ENCODE measurements around the gene ADAMTSL2.

ADAMTSL2 gene

DNA sequence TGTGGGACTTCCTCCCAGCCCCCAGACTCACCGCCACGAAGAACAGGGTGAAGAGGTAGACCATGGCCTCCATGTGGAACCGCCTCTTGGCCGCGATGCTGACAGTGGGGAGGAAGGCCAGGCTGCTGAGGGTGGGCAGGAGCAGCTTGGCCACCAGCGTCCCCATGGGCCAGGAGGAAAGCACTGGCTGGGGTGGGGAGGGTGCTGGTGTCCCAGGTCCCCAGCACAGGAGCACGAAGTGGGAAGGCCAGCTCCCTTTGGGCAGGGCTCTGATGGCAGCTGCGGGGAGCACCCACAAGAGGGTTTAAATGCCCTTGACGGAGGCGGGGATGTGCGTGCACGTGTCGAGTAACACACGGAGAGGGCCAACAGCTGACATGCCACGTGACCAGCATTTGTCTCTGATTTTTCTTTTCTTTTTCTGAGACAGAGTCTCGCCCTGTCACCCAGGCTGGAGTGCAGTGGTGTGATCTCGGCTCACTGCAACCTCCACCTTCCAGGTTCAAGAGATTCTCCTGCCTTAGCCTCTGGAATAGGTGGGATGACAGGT lies 9.8 kb upstream of the ADAMTSL2 start, which contains the start of gene MYMK:
Gene MYMK (minus strand): TSS at position 281 of the 550 bp plus-strand sequence. CDS start 115 bp downstream, at position 166.
- Histone ChIP-seq H3K23ac (ENCODE audit: low read length in 2 of 2) (no peak within 1 kb of the TSS), H3K79me1 (replicated peaks; ENCODE audit: low read length, poor library complexity, severe bottlenecking) (no peaks in the 10 kb centered on the region), H3K4me2 (ENCODE audit: low read length, poor library complexity, severe bottlenecking) (no peak within 1 kb of the TSS), H2AK5ac (ENCODE audit: low read length, severe bottlenecking) (no peak within 1 kb of the TSS), H2BK12ac (ENCODE audit: low read length in 2 of 2) (no peak within 1 kb of the TSS), H2BK15ac (ENCODE audit: low read depth, poor library complexity, severe bottlenecking) (no peak within 1 kb of the TSS), H3K18ac (ENCODE audit: low read depth in 1 of 2, low read length in 2 of 2) (no peak within 1 kb of the TSS), H3K14ac (ENCODE audit: low read length in 2 of 2) (peak within 1 kb of the TSS in 1 of 2 experiments; percentile 49), H4K8ac (ENCODE audit: low read length) (no peak within 1 kb of the TSS), H3K4ac (ENCODE audit: low read depth in 1 of 2, low read length in 2 of 2) (no peak within 1 kb of the TSS), H4K91ac (ENCODE audit: low read length) (peak within 1 kb of the TSS; percentile 44), H2BK120ac (ENCODE audit: low read depth, low read length) (peak within 1 kb of the TSS; percentile 36), H3K4me1 (ENCODE audit: control insufficient read depth, insufficient read depth, low read depth, low read length) (peaks cover 32% of the 10 kb centered on the region), H3K27ac (ENCODE audit: low read length, poor library complexity, severe bottlenecking) (no peak within 1 kb of the TSS), H3K27me3 (ENCODE audit: control insufficient read depth in 1 of 2, insufficient read depth in 1 of 2, low read length in 2 of 2) (peaks cover 76 to 81% of the 10 kb centered on the region in 2 experiments), H2AFZ (ENCODE audit: low read depth, low read length) (no peak within 1 kb of the TSS), H2BK5ac (ENCODE audit: low read depth, low read length, poor library complexity, severe bottlenecking) (no peak within 1 kb of the TSS), H3K4me3 (ENCODE audit: insufficient read depth in 1 of 2, low read depth in 1 of 2, low read length in 2 of 2) (no peak within 1 kb of the TSS), H3K9ac (ENCODE audit: low read length) (no peak within 1 kb of the TSS), H3K9me3 (ENCODE audit: control insufficient read depth, low read length) (no peaks in the 10 kb centered on the region), H3K36me3 (ENCODE audit: control insufficient read depth in 1 of 2, insufficient read depth in 2 of 2, low read depth in 1 of 2, low read length in 2 of 2) (no peaks in the 10 kb centered on the region)
- WGBS = 91% methylated on average over 16 of the region's 17 CpGs
- no peak for DNase-seq

DNA sequence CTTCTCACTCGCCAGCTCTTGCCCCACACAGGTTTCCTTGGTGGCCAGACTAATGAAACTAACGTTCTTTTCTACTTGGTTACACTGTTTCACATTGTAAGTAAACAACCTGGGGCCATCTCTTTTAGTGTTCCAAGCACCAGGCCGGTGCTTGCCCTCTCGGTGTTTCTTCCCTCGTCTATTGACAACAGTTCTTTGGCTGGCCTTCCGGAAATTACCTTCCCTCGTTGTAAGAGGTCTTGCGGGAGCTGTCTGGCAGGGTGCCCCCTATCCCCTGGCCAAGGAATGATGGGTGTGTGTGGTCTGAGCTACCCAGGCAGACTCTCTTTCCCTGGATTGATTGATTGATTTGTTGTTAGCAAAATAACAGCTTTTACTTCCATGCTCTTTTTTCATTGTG lies 8.8 kb upstream of the ADAMTSL2 start:
- no peak for DNase-seq
- WGBS = 78% methylated on average over 8 of the region's 8 CpGs
- peaks cover 77 to 81% of the 10 kb centered on the region in 2 experiments for H3K27me3 ChIP-seq (ENCODE audit: control insufficient read depth in 1 of 2, insufficient read depth in 1 of 2, low read length in 2 of 2)

DNA sequence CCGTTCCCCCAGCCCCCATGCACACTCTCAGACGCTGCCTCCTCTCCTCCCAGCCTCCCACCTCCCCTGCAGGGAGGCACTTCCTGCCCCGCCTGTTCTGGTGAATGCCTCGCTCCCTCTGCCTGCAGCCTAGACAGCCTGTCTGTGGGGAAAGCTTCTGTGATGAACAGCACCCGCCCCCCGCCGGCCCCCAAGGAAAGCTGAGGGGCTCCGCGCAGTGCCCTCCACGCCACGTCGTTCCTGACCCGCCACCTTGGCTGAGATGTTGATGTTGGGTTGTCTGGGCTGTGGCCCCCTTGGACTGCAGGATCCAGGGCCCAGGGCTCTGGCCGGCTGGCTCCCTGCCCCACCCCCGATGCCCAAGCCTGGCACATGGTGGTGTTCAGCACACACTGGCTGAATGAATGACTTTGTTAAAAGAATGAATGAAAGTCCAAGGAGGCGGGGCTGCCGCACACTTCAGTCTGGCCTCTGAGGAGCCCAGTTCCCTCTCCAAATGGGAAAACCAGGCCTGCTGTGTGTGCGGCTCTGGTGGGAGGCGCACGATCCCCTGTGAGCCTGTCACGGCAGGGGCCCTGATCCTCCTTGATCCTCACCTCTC lies 7.7 kb upstream of the ADAMTSL2 start:
- DNase-seq = peak; percentile 23
- no peaks in the 10 kb centered on the region for H3K79me1 ChIP-seq (replicated peaks; ENCODE audit: low read length, poor library complexity, severe bottlenecking)
- no peak overlapping the region for H3K4me3 ChIP-seq (ENCODE audit: insufficient read depth in 1 of 2, low read depth in 1 of 2, low read length in 2 of 2)
- no peak overlapping the region for H4K91ac ChIP-seq (ENCODE audit: low read length)
- H2BK5ac ChIP-seq (ENCODE audit: low read depth, low read length, poor library complexity, severe bottlenecking) = no peak overlapping the region
- peak overlapping the region in 1 of 2 experiments; percentile 37 for H2BK12ac ChIP-seq (ENCODE audit: low read length in 2 of 2)
- no peaks in the 10 kb centered on the region for H3K9me3 ChIP-seq (ENCODE audit: control insufficient read depth, low read length)
- H3K23ac ChIP-seq (ENCODE audit: low read length in 2 of 2) = no peak overlapping the region
- peaks cover 79 to 87% of the 10 kb centered on the region in 2 experiments for H3K27me3 ChIP-seq (ENCODE audit: control insufficient read depth in 1 of 2, insufficient read depth in 1 of 2, low read length in 2 of 2)
- H2BK120ac ChIP-seq (ENCODE audit: low read depth, low read length) = no peak overlapping the region
- H3K18ac ChIP-seq (ENCODE audit: low read depth in 1 of 2, low read length in 2 of 2) = peak overlapping the region in 1 of 2 experiments; percentile 46
- H3K4ac ChIP-seq (ENCODE audit: low read depth in 1 of 2, low read length in 2 of 2) = no peak overlapping the region
- H3K14ac ChIP-seq (ENCODE audit: low read length in 2 of 2) = peak overlapping the region in 1 of 2 experiments; percentile 35
- no peaks in the 10 kb centered on the region for H3K36me3 ChIP-seq (ENCODE audit: control insufficient read depth in 1 of 2, insufficient read depth in 2 of 2, low read depth in 1 of 2, low read length in 2 of 2)
- peak overlapping the region; percentile 48 for H2AFZ ChIP-seq (ENCODE audit: low read depth, low read length)
- H3K27ac ChIP-seq (ENCODE audit: low read length, poor library complexity, severe bottlenecking) = no peak overlapping the region
- no peak overlapping the region for H2BK15ac ChIP-seq (ENCODE audit: low read depth, poor library complexity, severe bottlenecking)
- no peak overlapping the region for H4K8ac ChIP-seq (ENCODE audit: low read length)
- H2AK5ac ChIP-seq (ENCODE audit: low read length, severe bottlenecking) = no peak overlapping the region
- WGBS = 33% methylated on average over 20 of the region's 21 CpGs
- H3K4me2 ChIP-seq (ENCODE audit: low read length, poor library complexity, severe bottlenecking) = peak overlapping the region; percentile 53
- H3K4me1 ChIP-seq (ENCODE audit: control insufficient read depth, insufficient read depth, low read depth, low read length) = peaks cover 31% of the 10 kb centered on the region
- no peak overlapping the region for H3K9ac ChIP-seq (ENCODE audit: low read length)

More for the DNA sequence above, 8.8 kb upstream of the ADAMTSL2 start:
- Histone ChIP-seq H4K91ac (ENCODE audit: low read length) (no peak overlapping the region), H3K79me1 (replicated peaks; ENCODE audit: low read length, poor library complexity, severe bottlenecking) (no peaks in the 10 kb centered on the region), H2AK5ac (ENCODE audit: low read length, severe bottlenecking) (no peak overlapping the region), H3K9me3 (ENCODE audit: control insufficient read depth, low read length) (no peaks in the 10 kb centered on the region), H3K14ac (ENCODE audit: low read length in 2 of 2) (no peak overlapping the region), H3K9ac (ENCODE audit: low read length) (no peak overlapping the region), H3K36me3 (ENCODE audit: control insufficient read depth in 1 of 2, insufficient read depth in 2 of 2, low read depth in 1 of 2, low read length in 2 of 2) (no peaks in the 10 kb centered on the region), H2BK120ac (ENCODE audit: low read depth, low read length) (peak overlapping the region; percentile 36), H3K27ac (ENCODE audit: low read length, poor library complexity, severe bottlenecking) (no peak overlapping the region), H3K4me1 (ENCODE audit: control insufficient read depth, insufficient read depth, low read depth, low read length) (peaks cover 32% of the 10 kb centered on the region), H3K4ac (ENCODE audit: low read depth in 1 of 2, low read length in 2 of 2) (no peak overlapping the region), H3K4me2 (ENCODE audit: low read length, poor library complexity, severe bottlenecking) (no peak overlapping the region), H2BK5ac (ENCODE audit: low read depth, low read length, poor library complexity, severe bottlenecking) (no peak overlapping the region), H4K8ac (ENCODE audit: low read length) (no peak overlapping the region), H2BK12ac (ENCODE audit: low read length in 2 of 2) (no peak overlapping the region), H2BK15ac (ENCODE audit: low read depth, poor library complexity, severe bottlenecking) (no peak overlapping the region), H3K23ac (ENCODE audit: low read length in 2 of 2) (no peak overlapping the region), H3K4me3 (ENCODE audit: insufficient read depth in 1 of 2, low read depth in 1 of 2, low read length in 2 of 2) (no peak overlapping the region), H2AFZ (ENCODE audit: low read depth, low read length) (no peak overlapping the region), H3K18ac (ENCODE audit: low read depth in 1 of 2, low read length in 2 of 2) (no peak overlapping the region)

DNA sequence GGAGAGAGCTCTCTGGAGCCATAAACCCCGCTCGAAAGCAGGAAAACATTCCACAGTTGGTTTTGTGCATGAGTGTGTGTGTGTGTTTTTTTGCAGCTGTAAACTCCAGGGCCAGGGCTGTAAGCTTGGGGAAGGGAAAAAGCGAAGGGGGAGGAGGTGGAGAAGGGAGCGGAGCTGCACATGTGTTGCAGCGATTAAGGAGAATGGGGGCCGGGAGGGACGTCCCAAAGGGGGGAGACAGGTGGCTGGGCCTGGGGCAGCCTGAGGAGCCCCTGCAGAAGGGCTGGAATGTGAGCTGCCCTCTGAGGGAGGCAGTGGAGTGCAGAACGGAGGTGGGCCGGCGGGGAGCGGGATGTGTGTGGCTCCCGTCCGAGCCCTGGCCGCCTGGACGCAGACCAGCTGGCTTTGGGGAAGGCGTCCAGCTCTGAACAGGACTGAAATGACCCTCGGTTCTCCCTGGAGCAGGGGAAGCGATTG lies 7.0 kb upstream of the ADAMTSL2 start:
- DNase-seq = peak; percentile 50
- H2BK15ac ChIP-seq (ENCODE audit: low read depth, poor library complexity, severe bottlenecking) = no peak overlapping the region
- no peak overlapping the region for H3K4me3 ChIP-seq (ENCODE audit: insufficient read depth in 1 of 2, low read depth in 1 of 2, low read length in 2 of 2)
- peak overlapping the region in 1 of 2 experiments; percentile 45 for H2BK12ac ChIP-seq (ENCODE audit: low read length in 2 of 2)
- no peak overlapping the region for H3K27ac ChIP-seq (ENCODE audit: low read length, poor library complexity, severe bottlenecking)
- H2BK5ac ChIP-seq (ENCODE audit: low read depth, low read length, poor library complexity, severe bottlenecking) = no peak overlapping the region
- no peaks in the 10 kb centered on the region for H3K79me1 ChIP-seq (replicated peaks; ENCODE audit: low read length, poor library complexity, severe bottlenecking)
- peak overlapping the region; percentile 53 for H3K4me2 ChIP-seq (ENCODE audit: low read length, poor library complexity, severe bottlenecking)
- no peak overlapping the region for H3K14ac ChIP-seq (ENCODE audit: low read length in 2 of 2)
- H2BK120ac ChIP-seq (ENCODE audit: low read depth, low read length) = no peak overlapping the region
- H3K18ac ChIP-seq (ENCODE audit: low read depth in 1 of 2, low read length in 2 of 2) = peak overlapping the region; percentile 29 to 61
- peak overlapping the region; percentile 18 for H4K91ac ChIP-seq (ENCODE audit: low read length)
- H3K4me1 ChIP-seq (ENCODE audit: control insufficient read depth, insufficient read depth, low read depth, low read length) = peaks cover 31% of the 10 kb centered on the region
- no peaks in the 10 kb centered on the region for H3K9me3 ChIP-seq (ENCODE audit: control insufficient read depth, low read length)
- peaks cover 82 to 88% of the 10 kb centered on the region in 2 experiments for H3K27me3 ChIP-seq (ENCODE audit: control insufficient read depth in 1 of 2, insufficient read depth in 1 of 2, low read length in 2 of 2)
- H4K8ac ChIP-seq (ENCODE audit: low read length) = no peak overlapping the region
- H3K36me3 ChIP-seq (ENCODE audit: control insufficient read depth in 1 of 2, insufficient read depth in 2 of 2, low read depth in 1 of 2, low read length in 2 of 2) = no peaks in the 10 kb centered on the region
- H3K4ac ChIP-seq (ENCODE audit: low read depth in 1 of 2, low read length in 2 of 2) = peak overlapping the region in 1 of 2 experiments; percentile 58
- H3K23ac ChIP-seq (ENCODE audit: low read length in 2 of 2) = no peak overlapping the region
- WGBS = 19% methylated on average over 15 of the region's 18 CpGs
- H3K9ac ChIP-seq (ENCODE audit: low read length) = no peak overlapping the region
- H2AK5ac ChIP-seq (ENCODE audit: low read length, severe bottlenecking) = no peak overlapping the region
- H2AFZ ChIP-seq (ENCODE audit: low read depth, low read length) = no peak overlapping the region
